GM18868 (cell line): ENCODE measurements around the gene CENPV.
"Not testable (repeated sequence)": the region's sequence is repeated elsewhere in the genome, so short reads cannot be mapped to it uniquely, and the experiment has no call there.

Experiments used
- ATAC-seq: cut with Tn5 transposase; IDR thresholded peaks from one replicate; pipeline ENCODE4 v1.9.1; 2021; ENCODE audit warnings: mild to moderate bottlenecking, moderate library complexity; ENCODE audit not compliant: unreplicated experiment

The CENPV gene

DNA sequence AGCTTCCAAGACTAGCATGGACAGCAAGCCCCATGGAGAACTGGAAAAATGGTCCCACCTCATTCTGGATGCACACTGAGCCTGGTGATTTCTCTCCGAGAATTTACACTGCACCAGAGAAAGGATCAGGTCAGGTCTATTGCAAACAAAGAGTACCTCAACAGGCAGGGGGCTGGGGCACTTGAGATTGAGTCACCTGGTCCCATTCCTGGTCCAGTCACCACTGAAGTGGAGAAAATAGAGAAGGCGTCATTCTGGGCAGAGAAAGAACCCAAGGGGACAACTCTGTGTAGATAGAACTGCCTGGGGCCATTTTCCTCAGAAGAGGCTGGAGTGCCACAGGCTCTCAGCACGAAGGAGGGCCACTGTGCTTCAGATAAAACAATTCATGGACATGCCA lies 38.4 kb downstream of the CENPV start:
- no peak for ATAC-seq

DNA sequence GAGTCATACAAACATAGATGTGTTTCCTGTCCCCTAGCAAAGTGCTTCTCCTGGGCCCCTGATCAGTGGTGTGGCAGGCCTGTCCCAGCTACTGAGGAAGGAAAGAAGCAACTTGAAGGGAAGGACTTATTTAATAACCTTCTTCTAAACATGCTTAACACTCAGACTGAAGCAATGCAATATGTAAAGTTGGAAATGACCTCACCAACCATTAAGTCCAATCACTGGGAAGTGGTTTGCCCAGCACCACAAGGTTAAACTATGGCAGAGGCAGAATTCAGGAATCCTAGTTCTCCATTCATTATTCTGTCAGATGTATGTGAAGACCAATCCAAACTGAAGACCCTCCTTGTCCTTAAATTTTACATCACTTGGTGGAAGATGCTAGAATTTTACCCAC lies 39.1 kb downstream of the CENPV start:
- ATAC-seq, result no peak

DNA sequence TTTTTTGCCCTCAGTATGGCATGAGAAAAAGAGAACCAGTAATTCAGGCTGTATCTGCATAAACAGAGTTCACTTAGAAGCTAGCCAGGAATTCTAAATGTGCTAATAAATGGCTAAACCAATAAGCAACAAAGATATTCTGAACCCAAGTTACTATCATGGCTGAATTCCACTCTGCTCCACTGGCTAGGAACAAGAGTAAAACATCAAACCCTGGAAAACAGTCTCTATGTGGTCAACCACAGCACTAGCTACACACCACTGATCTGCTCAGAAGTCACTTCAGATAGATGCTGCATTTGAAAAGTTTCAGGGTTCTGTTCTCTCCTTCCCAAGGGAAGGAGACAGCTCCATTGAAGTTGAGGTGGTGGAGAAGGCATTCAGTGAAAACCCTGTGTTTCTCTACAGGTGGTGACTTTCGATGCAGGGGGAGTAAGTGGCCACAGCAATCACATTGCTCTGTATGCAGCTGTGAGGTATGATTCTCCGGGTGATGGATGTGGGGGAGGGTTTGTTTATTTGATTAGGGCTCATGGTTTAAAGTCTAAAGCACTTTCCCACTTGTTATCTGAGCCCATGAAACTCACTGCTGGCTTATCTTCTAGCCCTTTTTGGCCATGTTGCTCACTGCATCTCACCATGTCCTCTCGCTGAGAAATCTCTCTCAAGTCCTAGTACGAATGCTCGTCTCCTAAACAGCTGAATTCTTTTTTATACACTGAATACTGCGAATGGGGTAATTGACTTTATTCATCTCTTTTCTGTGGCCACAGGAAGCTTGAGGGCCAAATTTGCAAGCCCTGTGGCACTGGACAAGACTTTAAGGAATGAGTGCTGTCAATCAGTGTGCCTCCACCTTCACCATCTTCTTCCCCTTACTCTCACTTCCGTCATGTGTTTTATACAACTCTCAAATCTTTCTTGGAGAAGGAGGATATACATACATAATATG lies 39.9 kb downstream of the CENPV start:
- no peak for ATAC-seq

DNA sequence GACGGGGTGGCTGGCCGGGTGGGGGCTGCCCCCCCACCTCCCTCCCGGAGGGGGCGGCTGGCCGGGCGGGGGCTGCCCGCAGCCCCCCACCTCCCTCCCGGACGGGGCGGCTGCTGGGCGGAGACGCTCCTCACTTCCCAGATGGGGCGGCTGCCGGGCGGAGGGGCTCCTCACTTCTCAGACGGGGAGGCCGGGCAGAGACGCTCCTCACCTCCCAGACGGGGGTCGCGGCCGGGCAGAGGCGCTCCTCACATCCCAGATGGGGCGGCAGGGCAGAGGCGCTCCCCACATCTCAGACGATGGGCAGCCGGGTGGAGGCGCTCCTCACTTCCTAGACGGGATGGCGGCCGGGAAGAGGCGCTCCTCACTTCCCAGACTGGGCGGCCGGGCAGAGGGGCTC lies 41.2 kb downstream of the CENPV start:
- ATAC-seq, result not testable (repeated sequence)

DNA sequence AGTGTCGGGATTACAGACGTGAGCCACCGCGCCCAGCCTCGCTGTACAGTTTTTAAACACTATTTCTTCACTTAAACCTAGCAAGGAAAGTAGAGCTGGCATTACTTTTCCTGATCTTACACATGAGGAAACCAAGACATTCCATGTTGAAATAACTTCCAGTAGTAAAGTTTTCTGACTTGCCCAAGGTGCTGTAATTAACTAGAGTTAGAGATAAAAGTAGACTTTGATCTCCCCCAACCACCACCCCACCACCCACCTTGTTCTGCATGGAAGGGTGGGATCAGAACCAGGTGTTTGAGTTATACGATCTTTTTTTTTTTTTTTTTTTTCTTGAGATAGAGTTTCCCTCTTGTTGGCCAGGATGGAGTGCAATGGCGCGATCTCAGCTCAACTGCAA lies 47.1 kb downstream of the CENPV start:
- ATAC-seq, result no peak

DNA sequence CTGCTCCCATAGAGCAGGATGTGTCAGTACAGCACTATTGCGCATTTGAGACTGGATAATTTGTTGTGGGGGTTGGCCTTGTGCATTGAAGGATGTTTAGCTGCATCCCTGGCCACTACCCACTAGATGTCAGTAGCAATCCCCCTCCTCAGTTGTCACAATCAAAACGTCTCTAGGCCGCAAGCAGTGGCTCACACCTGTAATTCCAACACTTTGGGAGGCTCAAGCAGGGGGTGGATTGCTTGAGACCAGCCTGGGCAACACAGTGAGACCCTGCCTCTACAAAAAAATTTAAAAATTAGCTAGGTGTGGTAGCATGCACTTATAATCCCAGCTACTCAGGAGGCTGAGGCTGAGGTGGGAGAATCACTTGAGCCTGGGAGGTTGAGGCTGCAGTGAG lies 48.4 kb downstream of the CENPV start:
- ATAC-seq, result no peak

DNA sequence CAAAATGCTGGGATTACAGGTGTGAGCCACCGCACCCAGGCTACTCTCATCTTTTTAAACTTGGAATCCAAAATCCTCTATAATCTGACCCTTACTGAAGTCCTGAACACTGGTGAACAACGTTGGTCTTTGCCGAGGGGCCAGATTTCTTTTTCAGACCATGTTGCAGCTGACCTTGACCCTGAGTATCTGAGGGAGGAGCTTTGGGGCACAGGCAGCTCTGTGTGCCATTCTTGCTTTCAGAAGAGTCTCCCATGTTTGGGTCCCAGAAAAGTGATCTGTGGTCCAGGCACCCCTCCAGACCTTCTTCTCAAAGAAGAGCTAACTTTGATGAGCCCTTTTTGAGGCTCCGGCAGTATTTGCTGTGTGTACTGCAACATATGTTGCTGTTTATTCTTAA lies 50.4 kb downstream of the CENPV start:
- no peak for ATAC-seq

DNA sequence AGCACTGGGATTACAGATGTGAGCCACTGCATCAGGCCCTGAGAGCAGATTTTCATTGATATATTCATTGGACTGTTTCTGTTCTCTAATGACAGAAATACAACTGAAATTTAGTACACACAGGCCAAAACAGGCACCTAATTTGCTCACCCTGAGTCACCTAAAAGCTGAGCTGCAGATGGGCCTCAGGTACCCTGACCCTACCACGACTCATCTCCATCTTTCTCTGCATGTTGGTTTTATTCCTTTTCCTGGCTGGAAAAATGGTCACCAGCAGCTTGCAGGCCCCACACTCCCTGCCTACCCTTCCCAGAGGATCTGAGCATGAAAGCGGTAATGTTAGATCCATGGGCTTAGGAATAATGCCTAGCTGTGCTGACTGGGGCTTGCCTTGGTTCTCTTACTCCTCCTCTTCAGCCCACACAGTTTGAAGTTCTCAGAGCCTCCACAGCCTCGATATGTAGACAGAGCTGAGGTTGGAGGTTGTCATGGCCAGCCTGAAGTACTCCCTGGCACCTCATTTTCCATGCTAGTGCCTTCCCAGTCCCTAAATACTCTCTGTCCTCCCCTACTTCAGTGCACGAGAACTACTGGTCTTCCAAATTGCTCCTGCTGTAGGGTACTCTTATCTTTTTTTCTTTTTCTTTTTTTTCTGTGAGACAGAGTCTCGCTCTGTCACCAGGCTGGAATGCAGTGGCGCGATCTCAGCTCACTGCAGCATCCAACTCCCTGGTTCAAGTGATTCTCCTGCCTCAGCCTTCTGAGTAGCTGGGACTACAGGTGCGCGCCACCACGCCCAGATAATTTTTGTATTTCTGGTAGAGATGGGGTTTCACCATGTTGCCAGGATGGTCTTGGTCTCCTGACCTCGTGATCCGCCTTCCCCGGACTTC lies 51.1 kb downstream of the CENPV start:
- no peak for ATAC-seq

DNA sequence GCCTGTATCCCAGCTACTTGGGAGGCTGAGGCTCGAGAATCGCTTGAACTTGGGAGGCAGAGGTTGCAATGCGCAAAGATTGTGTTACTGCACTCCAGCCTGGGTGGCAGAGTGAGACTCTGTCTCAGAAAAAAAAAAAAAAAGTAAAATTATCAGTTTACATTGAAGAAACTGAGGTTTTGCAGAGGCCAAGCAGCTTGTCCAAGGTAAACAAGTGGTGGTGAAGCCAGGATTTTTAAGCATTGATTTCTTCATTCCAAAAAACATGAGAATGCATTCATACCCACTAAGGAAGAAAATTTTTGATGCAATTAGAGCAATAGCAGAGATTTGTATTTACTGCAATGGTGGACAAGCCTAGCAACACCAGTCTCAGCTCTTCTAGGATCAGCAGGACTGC lies 52.7 kb downstream of the CENPV start:
- ATAC-seq, result no peak

DNA sequence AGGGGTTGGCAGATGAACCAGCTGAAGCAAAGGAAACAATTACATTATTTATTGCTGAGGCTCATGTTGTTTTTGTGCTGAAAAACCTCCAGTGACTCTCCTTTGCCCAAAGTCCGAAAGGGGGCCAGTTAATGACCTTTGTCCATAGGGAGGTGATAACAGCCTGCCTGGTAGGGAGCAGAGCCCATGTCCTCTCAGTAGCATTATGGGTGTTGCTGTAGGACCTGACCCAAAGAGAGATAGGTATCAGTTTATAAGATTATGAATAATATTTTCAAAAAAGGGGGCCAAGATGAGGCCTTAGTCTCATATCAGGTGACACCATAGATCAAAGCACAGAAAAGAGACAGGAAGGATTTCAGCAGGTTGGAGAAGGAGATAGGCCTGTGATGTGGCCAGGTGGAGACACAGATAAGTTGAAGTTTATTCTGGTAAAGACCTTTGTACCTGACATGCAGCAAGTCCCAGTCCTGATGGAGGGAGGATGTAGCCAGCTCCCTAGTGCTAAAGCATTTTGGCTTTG lies 55.1 kb downstream of the CENPV start:
- ATAC-seq, result no peak

DNA sequence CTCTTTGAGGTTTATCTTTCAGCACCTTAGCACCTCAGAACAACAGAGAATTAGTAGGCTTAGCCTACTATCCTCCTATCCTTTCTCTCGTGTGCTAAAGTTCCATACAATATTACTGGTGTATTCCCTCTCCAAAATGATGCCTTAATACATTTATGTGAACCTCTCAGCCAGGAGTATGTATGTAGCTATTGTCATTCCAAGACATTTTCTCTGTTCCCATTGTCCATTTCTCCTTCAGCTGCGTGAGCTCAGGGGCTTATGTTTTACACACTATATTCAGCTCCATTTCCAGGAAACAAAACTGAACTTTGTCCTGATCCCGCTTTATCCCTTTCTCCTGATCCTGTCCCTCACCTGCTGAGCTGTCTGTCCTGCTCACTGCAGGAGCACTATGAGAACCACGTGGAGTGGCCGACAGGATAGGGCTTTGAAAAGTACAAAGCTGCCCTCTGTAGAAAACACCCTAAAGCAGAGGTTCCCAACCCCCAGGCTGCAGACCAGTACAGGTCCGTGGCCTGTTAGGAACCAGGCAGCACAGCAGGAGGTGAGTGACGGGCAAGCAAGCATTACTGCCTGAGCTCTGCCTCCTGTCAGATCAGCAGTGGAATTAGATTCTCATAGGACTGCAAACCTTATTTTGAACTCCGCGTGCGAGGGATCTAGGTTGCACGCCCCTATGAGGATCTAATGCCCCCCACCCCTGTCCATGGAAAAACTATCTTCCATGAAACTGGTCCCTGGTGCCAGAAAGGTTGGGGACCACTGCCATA lies 55.7 kb downstream of the CENPV start:
- ATAC-seq, result no peak

DNA sequence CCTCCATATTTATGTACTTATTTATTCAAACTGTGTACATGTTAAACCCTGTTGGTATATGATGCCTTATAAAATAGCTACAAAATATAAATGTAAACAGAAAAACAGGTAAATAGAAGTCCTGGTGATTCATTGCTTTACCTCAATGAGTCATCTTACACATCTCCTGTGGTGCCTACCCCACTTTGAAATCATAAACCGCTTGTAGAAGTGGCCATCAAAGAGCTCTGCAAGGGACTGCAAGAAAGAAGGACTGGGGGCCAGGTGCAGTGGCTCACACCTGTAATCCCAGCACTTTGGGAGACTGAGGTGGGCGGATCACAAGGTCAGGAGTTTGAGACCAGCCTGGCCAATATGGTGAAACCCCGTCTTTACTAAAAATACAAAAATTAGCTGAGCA lies 57.2 kb downstream of the CENPV start:
- not testable (repeated sequence) for ATAC-seq

DNA sequence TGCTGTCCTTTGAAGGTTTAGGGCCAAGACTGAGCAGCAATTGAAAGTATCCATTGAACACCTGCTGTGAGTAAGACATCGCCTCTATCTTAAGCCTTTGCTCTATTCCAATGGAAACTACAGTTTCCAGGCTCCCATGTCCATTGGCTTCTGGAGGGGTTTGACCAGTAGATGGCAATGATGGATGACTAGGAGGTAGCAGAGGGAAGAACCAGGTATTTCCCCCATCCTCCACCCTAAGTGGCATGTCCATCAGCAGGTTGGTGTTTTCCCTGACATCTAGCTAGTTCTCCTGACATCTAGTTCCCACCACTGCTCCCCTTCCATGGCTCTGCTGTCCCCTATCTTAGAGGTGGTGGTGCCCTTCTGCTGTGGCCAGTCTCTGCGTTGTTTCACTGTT lies 58.7 kb downstream of the CENPV start:
- ATAC-seq, result no peak

DNA sequence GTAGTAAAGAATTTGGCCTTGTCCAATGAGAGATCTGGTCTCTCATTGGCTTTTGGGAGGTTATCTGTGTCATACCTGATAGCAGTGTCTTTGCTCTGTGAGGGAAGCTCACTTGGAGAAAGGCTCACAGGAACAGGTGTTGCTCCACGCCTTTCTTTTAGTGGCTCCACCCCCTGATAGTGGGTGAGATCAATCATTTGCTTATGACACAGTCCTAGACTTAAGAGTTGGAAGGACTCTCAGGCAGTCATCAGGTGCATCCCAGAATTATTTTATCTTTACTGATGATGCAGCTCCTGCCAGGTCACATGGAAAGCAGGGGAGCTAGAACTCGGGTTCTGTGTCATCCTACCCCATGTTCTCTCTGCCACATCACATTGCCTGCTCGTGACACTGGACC lies 59.3 kb downstream of the CENPV start:
- ATAC-seq, result no peak
